ENCODE results near the gene REXO4.
"Not testable (repeated sequence)": the region's sequence is repeated elsewhere in the genome, so short reads cannot be mapped to it uniquely, and the experiment has no call there.

The REXO4 gene

DNA sequence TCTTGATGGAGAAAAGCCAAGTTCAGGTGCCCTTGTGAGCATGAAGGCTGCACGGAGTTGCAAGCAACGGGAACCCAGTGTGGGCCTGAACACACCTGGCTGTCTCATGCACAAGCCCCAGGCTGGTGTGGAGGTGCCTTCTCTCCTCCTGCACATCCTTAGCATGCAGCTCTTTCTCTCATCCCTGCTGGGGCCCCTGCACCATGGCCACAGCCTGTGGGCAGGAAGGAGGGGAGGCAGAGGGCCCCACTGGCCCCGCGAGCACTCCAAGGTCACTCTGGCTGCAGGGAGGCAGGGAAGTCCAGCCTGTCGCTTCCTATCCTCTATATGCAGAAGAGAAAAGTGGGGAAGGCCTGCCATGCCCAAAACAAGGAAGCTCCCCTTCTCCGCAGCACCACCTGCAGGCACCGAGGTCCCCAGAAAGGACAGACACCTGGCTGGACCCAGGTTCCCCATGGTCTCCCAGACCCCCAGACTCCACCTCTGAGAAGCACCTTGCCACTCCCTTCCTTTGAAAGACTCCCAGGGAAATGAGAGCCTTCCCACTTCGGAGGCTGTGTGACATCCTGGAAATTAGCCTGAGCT is 23.0 kb downstream of the REXO4 start:
- Histone ChIP-seq H3K36me3 (no peaks in the 10 kb centered on the region), H3K4me3 (no peak overlapping the region), H3K9me3 (replicated peaks in 1 of 11) (peaks cover 0 to 14% (median 8%) of the 10 kb centered on the region in 11 experiments; a peak in 12 of 22 replicates), H3K27me3 (no peaks in the 10 kb centered on the region), H4K20me1 (peaks cover 0 to 48% (median 0%) of the 10 kb centered on the region in 11 experiments; a peak in 4 of 22 replicates), H3K27ac (no peak overlapping the region), H3K9ac (no peak overlapping the region), H3K4me2 (no peak overlapping the region), H3K4me1 (peaks cover 0 to 9% (median 7%) of the 10 kb centered on the region in 10 experiments; a peak in 10 of 20 replicates)
- no peak for TF ChIP-seq Cebpa-rat (IDR thresholded peaks at IDR 0.05)

DNA sequence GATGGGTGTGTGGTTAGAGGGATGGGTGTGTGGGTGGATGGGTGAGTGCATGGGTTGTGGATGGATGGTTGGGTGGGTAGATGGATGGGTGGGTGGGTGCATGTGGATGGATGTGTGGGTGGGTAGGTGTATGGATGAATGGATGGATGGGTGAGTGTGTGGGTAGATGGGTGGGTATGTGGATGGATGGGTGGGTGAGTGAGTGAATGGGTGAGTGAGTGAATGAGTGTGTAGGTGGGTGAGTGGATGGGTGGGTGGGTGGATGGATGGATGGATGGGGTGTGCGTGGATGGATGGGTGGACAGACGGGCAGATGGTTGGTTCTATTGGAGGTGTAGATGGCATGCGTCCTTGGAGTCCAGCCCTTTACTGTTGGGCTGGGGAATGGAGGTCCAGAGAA is 24.4 kb downstream of the REXO4 start:
- peaks cover 0 to 9% (median 7%) of the 10 kb centered on the region in 10 experiments; a peak in 10 of 20 replicates for H3K4me1 ChIP-seq
- H3K4me3 ChIP-seq, result no peak overlapping the region
- H3K4me2 ChIP-seq, result no peak overlapping the region
- H3K9ac ChIP-seq, result no peak overlapping the region
- no peak for TF ChIP-seq Cebpa-rat (IDR thresholded peaks at IDR 0.05)
- peaks cover 0 to 34% (median 0%) of the 10 kb centered on the region in 11 experiments; a peak in 4 of 22 replicates for H4K20me1 ChIP-seq
- no peaks in the 10 kb centered on the region for H3K27me3 ChIP-seq
- peaks cover 0 to 14% (median 8%) of the 10 kb centered on the region in 11 experiments; a peak in 12 of 22 replicates for H3K9me3 ChIP-seq (replicated peaks in 1 of 11)
- no peaks in the 10 kb centered on the region for H3K36me3 ChIP-seq
- no peak overlapping the region for H3K27ac ChIP-seq

DNA sequence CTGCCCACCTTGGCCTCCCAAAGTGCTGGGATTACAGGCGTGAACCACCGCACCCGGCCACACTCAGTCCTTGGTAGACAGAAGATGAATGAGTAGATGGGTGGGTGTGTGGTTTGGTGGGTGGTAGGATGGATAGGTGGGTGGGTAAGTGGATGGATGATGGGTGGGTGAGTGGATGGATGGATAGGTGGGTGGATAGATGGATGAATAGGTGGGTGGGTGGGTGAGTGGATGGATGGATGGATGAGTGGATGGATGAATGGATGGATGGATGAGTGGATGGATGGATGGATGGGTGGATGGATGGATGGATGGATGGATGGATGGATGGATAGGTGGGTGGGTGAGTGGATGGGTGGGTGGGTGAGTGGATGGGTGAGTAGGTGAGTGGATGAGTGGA is 25.5 kb downstream of the REXO4 start:
- not testable (repeated sequence) for H3K9ac ChIP-seq, H3K36me3 ChIP-seq, H3K27me3 ChIP-seq, H3K4me1 ChIP-seq, H3K4me2 ChIP-seq, H3K4me3 ChIP-seq, H3K27ac ChIP-seq
- Histone ChIP-seq H3K9me3 (replicated peaks in 1 of 11) (peaks cover 0 to 14% (median 8%) of the 10 kb centered on the region in 11 experiments; a peak in 12 of 22 replicates), H4K20me1 (peaks cover 0 to 24% (median 0%) of the 10 kb centered on the region in 11 experiments; a peak in 3 of 22 replicates)

DNA sequence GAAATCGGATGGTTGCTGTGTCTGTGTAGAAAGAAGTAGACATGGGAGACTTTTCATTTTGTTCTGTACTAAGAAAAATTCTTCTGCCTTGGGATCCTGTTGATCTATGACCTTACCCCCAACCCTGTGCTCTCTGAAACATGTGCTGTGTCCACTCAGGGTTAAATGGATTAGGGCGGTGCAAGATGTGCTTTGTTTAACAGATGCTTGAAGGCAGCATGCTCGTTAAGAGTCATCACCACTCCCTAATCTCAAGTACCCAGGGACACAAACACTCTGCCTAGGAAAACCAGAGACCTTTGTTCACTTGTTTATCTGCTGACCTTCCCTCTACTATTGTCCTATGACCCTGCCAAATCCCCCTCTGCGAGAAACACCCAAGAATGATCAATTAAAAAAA is 26.4 kb downstream of the REXO4 start:
- H3K27ac ChIP-seq, H3K4me1 ChIP-seq, H3K36me3 ChIP-seq, H3K4me3 ChIP-seq, H3K4me2 ChIP-seq, H3K9ac ChIP-seq, H3K27me3 ChIP-seq: not testable (repeated sequence)
- Histone ChIP-seq H4K20me1 (peaks cover 0 to 15% (median 0%) of the 10 kb centered on the region in 11 experiments; a peak in 2 of 22 replicates), H3K9me3 (replicated peaks in 1 of 11) (peaks cover 0 to 14% (median 8%) of the 10 kb centered on the region in 11 experiments; a peak in 12 of 22 replicates)

DNA sequence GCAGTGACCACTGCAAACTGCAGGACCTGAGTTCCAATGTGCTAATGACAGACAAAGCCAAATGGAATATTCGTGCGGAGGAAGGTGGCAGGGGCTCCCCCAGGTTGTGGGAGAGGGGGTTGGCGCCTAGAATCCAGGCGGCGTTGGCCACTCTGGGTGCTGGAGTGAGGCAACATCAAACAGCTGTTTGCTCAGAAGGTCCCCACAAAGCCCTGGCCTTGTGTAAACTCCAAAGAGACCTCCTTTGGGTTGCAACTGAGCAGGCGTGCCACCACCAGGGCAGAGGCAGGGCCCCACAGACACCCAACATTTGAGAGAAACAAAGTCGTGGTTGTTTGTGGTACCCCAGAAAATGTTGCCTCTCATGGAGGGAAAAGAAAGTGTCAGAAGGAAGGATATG is 27.1 kb downstream of the REXO4 start:
- Histone ChIP-seq H3K27ac (no peak overlapping the region), H3K4me1 (no peaks in the 10 kb centered on the region), H3K36me3 (no peaks in the 10 kb centered on the region), H3K4me2 (no peak overlapping the region), H3K4me3 (no peak overlapping the region), H3K27me3 (no peaks in the 10 kb centered on the region), H3K9ac (no peak overlapping the region), H4K20me1 (peaks cover 0 to 15% (median 0%) of the 10 kb centered on the region in 11 experiments; a peak in 1 of 22 replicates), H3K9me3 (replicated peaks in 1 of 11) (peaks cover 0 to 14% (median 8%) of the 10 kb centered on the region in 11 experiments; a peak in 12 of 22 replicates)
- no peak for TF ChIP-seq Cebpa-rat (IDR thresholded peaks at IDR 0.05)

DNA sequence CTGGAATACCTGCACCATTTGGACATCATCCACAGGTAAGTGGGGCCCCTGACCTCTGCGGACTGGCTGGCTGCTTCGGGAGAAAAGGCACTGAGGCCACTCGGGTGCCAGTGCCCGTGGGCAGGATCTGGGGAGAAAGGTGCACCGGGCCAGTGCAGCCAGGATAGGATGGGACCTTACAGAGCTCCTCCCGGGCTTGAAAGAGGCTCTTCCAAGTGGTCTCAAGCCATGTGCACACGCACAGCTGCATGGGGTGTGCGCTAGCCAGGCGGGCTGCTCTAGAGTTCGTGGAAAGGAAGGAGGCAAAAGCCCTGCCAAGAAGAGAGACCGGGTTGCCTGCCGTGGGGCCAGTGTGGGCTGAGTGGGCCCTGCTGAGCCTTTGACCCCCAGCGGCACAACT is 28.2 kb downstream of the REXO4 start:
- Histone ChIP-seq H3K4me2 (no peak overlapping the region), H3K4me3 (no peak overlapping the region), H3K27me3 (no peaks in the 10 kb centered on the region), H3K9ac (no peak overlapping the region), H3K27ac (no peak overlapping the region), H3K9me3 (replicated peaks in 1 of 11) (peaks cover 0 to 14% (median 8%) of the 10 kb centered on the region in 11 experiments; a peak in 12 of 22 replicates), H4K20me1 (peaks cover 0 to 4% (median 0%) of the 10 kb centered on the region in 11 experiments; a peak in 1 of 22 replicates), H3K36me3 (no peaks in the 10 kb centered on the region), H3K4me1 (no peaks in the 10 kb centered on the region)
- TF ChIP-seq Cebpa-rat (IDR thresholded peaks at IDR 0.05), result no peak

DNA sequence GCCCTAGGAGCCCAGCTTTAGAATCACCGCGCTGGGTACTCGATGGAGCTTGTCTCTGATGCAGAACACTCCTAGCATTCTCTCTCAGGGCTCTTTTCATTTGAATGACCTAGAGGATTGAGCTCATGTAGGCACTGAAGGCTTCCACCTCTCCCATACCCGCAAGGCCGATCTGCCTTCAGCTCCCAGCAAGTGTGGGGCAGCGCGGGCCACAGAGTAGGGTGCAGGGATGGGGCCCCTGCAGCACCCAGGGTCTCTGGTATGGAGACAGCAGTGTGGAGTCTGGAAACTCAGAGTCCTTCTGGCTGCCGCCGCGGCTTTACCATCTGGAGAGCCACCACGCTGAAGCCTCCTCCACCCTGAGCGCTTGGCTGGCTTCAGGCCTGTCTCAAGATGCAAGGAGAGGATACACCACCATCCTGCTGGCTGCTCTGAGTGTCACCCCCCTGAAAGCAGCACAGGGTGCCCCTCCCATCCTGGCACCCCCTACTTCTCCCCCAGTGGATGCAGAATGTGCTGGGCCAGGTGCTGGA is 28.7 kb downstream of the REXO4 start:
- no peaks in the 10 kb centered on the region for H3K27me3 ChIP-seq

DNA sequence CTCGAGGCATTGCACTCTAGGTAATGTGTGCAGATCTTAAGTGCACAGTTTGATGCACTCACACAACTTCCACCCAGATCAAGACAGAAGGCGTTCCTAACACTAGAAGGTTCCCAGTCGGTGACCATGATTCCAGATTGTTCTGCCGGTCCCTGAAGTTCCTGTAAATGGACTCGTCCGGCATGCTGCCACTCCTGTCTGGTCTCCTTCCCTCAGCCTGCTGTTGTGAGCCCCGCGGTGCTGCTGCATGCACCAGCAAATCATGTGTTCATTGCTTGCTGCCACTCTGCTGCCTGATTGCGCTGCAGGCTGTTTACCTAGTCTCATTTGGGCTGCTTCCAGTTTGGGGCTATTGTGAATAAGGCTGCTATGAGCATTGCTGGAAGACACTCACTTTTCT is 30.1 kb downstream of the REXO4 start:
- H3K27me3 ChIP-seq, result no peaks in the 10 kb centered on the region
- no peak overlapping the region for H3K4me2 ChIP-seq
- H4K20me1 ChIP-seq, result no peaks in the 10 kb centered on the region
- TF ChIP-seq Cebpa-rat (IDR thresholded peaks at IDR 0.05), result no peak
- no peaks in the 10 kb centered on the region for H3K36me3 ChIP-seq
- H3K27ac ChIP-seq, result no peak overlapping the region
- H3K9ac ChIP-seq, result no peak overlapping the region
- no peaks in the 10 kb centered on the region for H3K4me1 ChIP-seq
- H3K9me3 ChIP-seq (replicated peaks in 1 of 11), result peaks cover 0 to 14% (median 8%) of the 10 kb centered on the region in 11 experiments; a peak in 12 of 22 replicates
- H3K4me3 ChIP-seq, result no peak overlapping the region

More for the DNA sequence above, 28.7 kb downstream of the REXO4 start:
- Histone ChIP-seq H3K9me3 (replicated peaks in 1 of 11) (peaks cover 0 to 14% (median 8%) of the 10 kb centered on the region in 11 experiments; a peak in 12 of 22 replicates), H3K4me1 (no peaks in the 10 kb centered on the region), H3K9ac (no peak overlapping the region), H3K36me3 (no peaks in the 10 kb centered on the region), H4K20me1 (no peaks in the 10 kb centered on the region; a peak in 1 of 22 replicates), H3K4me3 (no peak overlapping the region), H3K4me2 (no peak overlapping the region), H3K27ac (no peak overlapping the region)
- TF ChIP-seq Cebpa-rat (IDR thresholded peaks at IDR 0.05), result no peak

DNA sequence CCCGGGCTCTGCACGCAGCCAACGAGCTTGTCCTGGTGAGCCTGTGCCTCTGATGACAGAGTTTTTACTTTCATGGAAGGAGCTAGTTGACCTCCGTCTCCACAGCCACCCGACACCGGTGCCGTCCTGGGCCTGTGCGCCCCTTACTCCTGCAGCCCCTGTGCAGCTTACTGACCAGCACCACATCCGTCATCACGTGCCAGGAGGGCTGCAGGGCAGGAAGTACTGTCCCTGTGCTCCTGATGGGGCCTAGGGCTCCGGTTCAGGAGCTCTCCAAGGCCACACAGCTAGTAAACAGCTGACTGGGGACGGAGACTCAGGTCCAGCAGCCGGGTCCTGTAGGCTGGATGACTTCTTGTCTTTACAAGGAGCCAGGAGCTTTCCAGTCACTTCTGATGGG is 31.5 kb downstream of the REXO4 start:
- no peak overlapping the region for H3K4me2 ChIP-seq
- no peak overlapping the region for H3K4me3 ChIP-seq
- H3K36me3 ChIP-seq, result no peaks in the 10 kb centered on the region
- peaks cover 0 to 10% (median 6%) of the 10 kb centered on the region in 11 experiments; a peak in 12 of 22 replicates for H3K9me3 ChIP-seq (replicated peaks in 1 of 11)
- no peaks in the 10 kb centered on the region for H3K27me3 ChIP-seq
- no peak overlapping the region for H3K9ac ChIP-seq
- H4K20me1 ChIP-seq, result no peaks in the 10 kb centered on the region
- H3K4me1 ChIP-seq, result no peaks in the 10 kb centered on the region
- H3K27ac ChIP-seq, result no peak overlapping the region
- TF ChIP-seq Cebpa-rat (IDR thresholded peaks at IDR 0.05), result no peak

DNA sequence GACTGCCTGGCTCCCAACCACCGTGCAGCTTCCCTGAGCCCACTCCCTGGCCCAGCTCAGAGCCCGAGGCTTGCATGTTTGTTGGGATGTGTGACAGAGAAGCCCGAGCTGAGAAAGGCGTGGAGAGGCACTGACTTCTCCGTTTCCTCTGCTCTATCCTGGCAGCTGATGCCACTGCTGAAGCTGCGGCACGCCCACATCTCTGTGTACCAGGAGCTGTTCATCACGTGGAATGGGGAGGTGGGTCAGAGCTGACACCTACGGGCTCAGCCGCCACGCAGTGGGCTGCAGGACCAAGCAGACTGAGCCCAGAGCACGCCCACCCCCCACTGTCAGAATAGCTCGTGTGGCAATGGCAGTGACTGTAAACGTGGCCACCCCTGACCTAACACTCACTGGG is 32.4 kb downstream of the REXO4 start:
- Histone ChIP-seq H3K4me1 (no peaks in the 10 kb centered on the region), H4K20me1 (no peaks in the 10 kb centered on the region), H3K4me3 (no peak overlapping the region), H3K4me2 (no peak overlapping the region), H3K27ac (no peak overlapping the region), H3K9me3 (replicated peaks in 1 of 11) (peaks cover 0 to 3% (median under 1%) of the 10 kb centered on the region in 11 experiments; a peak in 7 of 22 replicates), H3K36me3 (no peaks in the 10 kb centered on the region), H3K9ac (no peak overlapping the region), H3K27me3 (no peaks in the 10 kb centered on the region)
- no peak for TF ChIP-seq Cebpa-rat (IDR thresholded peaks at IDR 0.05)
